Measurements from ENCODE around the gene KCNAB1. TPM values are rescaled to one million over a fixed set of nuclear protein-coding genes. Genes with fewer than 3 reads are reported as not detected.

Gene KCNAB1
- total RNA-seq, 1 donor from 2014 or later: 0.40 TPM

DNA sequence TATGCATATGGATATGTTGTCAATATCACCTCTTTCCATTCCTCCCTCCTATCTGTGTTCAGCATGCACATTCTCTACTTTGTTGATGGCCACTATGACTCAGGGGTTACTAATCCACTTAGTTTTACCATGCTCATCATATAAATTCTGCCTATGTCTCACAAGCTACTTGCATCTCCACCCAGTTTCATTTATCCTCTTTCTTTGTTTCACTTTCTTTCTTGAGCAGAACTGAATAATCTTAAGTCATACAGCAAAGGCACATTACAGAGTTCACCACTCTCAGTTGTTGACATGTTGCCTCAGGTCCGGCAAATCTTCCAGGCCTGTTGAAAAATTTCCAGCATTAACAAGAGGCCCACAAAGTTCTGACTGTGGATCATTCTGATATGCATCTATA is 363.0 kb downstream of the KCNAB1 start:
- peak; percentile 55 for DNase-seq (ENCODE audit: low read depth)

DNA sequence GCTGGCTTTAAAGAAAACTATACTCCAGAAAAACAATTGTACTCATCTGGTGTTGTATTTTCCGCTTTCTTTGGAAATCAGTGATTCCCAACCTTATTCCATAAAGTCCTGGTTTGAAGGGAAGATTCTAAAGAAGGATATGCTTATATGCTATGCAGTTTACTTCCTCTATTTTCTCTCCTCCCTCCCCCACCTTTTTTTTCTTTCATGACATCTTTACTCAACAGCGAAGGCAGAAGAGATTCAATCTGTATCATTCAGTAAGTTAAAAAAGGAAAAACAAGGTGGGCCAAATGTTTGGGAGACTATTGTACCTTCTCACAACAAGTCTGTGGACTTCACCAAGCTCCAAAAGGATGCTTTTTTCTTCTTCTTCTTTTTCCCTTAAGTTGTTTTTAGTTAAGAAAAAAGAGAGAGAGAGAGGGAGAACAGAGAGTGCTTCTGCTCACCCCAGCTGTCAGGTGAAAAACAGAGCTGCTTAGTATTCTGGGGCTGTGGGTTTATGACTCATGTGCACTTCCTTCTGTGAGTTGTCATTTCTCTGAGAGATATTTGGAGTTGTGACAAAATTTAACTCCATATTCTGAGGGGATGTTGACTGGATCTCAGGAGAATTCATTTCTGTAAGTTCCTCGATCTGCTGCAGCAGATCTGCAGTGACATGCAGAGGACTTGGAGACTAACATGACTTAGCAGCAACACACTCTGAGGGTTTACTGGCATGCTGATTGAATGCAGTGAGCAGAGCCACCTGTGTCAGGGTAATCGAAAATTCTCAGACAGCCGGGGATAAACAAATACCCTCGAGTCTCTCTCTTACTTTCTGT is 363.8 kb downstream of the KCNAB1 start:
- DNase-seq (ENCODE audit: low read depth): peak; percentile 83

GRCh38 chr3:156488767-156489166 is 368.4 kb downstream of the KCNAB1 start:
- DNase-seq (ENCODE audit: low read depth): no peak

DNA sequence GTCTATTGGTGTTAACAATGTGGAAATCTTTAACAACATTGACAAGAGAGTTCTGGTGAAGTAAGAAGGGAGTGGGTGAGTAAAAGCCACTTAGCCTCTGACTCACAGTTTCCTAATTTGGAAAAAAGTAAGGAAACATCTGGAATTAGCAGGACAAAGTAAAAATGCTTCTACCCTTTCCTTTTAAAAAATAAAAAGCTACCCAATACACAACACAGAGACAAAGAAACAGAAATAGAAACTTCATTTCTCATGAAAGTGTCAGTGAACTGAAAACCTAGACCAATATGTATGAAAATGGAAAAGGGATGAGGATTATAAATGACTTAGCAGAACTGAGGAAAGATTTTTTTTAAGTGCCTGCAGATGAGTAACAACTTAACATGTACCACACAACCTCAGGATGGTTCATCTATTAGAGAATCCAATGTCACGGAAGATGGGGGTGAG is 369.1 kb downstream of the KCNAB1 start:
- DNase-seq (ENCODE audit: low read depth): peak; percentile 46

- DNase-seq (ENCODE audit: low read depth): no peak
These were observed 370.8 kb downstream of the KCNAB1 start for GRCh38 chr3:156491192-156491591.

DNA sequence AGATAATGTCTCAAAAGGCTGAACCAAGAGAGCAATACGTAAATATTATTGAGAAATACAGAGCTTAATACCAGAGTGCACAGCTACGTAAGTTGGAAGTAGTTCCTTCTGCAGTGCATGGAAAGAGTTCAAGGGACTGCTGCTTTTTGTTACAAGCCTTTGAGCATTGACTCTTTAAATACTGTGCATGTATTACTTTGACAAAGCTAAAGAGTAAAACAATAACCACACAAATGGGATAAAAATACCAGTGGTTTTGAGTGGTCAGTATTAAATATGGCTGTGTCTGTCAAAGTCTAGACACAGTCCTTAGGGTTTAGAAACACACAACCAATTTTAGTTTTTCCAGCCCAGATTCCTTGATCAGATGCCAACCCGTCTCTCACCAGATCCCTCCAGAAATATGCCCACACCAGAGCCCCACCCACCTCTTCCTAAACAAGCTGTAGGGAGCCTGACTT is 372.5 kb downstream of the KCNAB1 start:
- DNase-seq (ENCODE audit: low read depth): peak; percentile 77

DNA sequence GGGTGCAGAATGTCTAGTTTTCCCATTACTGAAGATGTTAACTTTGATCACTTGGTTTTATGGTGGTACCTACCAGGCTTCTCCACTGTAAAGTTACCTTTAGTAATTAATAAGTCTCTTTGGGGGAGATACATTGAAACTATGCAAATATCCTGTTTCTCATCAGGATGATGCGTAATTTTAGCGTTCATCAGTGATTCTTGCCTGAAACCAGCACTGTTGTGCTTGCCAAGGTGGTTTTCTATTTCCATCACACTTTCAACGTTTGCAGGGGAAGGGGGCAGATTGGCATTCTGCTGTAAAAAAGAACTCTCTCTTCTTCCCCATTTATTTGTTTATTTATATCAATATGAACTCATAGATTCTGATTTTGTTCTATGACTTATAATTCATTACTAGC is 373.5 kb downstream of the KCNAB1 start:
- DNase-seq (ENCODE audit: low read depth): no peak

- no peak for DNase-seq (ENCODE audit: low read depth)
These were observed 375.4 kb downstream of the KCNAB1 start for GRCh38 chr3:156495816-156496215.

GRCh38 chr3:156497326-156497725 is 376.9 kb downstream of the KCNAB1 start:
- DNase-seq (ENCODE audit: low read depth): peak; percentile 68

DNA sequence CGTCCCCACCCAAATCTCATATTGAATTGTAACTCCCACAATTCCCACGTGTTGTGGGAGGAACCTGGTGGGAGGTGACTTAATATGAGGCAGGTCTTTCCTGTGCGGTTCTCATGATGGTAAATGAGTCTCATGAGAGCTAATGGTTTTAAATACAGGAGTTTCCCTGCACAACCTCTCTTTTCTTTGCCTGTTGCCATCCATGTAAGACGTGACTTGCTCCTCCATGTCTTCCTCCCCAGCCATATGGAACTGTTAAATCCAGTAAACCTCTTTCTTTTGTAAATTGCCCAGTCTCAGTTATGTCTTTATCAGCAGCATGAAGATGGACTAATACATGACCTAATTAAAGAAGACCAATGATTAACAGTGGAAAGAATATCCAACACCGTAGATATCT is 377.9 kb downstream of the KCNAB1 start:
- DNase-seq (ENCODE audit: low read depth): no peak

GRCh38 chr3:156507285-156507684 is 386.9 kb downstream of the KCNAB1 start:
- no peak for DNase-seq (ENCODE audit: low read depth)

- peak; percentile 74 for DNase-seq (ENCODE audit: low read depth)
These were observed 389.1 kb downstream of the KCNAB1 start for GRCh38 chr3:156509189-156510174.

DNA sequence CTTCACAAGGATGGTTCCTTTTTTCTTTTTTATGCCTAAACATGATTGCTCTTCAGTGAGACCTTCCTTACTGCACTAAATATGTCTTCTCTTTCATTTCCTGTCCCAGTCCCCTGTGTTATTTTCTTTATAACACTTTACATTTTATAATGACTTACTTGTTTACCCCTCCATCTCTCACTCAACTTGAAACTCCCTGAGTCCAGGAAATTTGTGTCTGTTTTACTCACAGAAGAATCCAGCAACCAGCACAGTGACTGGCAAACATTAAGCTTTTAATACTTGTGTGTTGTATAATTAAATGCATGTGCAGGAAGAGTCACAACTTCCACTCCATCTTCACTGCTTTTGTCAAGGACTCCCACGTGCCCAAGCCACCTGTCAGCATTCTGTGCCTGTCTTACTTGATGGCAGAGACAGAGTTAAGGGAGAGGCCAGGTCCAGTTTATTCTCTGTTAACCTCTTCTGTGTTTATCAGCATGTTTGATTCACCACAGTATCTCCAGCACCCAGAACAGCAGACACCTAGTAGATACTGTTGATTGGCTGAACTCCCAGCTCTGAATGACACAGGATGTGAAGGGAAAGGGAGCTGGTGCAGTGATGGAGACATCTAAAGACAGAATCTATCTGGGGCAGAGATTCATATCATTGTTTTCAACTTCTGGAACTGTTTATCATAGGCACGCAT is 391.8 kb downstream of the KCNAB1 start:
- DNase-seq (ENCODE audit: low read depth): no peak

DNA sequence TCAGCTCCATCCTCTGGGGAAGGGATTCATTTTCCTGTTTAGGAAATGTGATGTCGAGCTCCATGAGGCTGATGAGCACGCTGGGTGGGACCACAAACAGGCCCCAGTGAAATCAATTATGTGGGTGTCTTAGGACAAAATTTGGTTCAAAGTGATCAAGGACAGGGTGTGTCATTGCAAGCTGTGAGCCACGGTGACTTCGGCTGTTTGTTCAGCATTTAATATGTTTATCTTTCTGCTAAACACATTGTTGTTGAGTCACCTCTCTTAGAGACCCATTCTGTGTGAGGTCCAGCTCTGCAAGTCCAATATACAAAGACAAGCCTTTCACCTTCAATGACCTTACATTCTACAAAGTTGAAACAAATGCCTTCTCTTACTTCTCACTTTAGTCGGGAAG is 393.2 kb downstream of the KCNAB1 start:
- no peak for DNase-seq (ENCODE audit: low read depth)

GRCh38 chr3:156516284-156516683 is 395.9 kb downstream of the KCNAB1 start:
- no peak for DNase-seq (ENCODE audit: low read depth)

GRCh38 chr3:156516961-156517360 is 396.6 kb downstream of the KCNAB1 start:
- no peak for DNase-seq (ENCODE audit: low read depth)

DNA sequence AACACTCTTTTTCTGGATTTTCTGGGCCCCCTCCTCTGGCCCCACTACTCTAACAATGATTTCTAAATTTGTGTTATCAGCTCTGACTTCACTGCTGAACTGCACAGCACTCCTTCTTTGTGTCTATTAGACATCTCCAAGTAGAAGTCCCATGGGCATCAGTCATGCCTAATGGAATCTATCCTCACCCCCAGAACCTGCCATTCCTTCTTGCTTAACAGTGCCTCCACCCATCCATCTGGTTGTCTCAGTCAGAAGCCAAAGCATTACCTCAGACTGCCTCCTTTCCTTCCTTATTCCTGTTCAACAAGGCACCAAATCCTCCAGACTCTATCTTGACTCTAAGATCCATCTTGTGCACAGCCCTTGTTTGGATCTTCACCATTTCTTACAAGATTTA is 398.3 kb downstream of the KCNAB1 start:
- DNase-seq (ENCODE audit: low read depth): no peak

- DNase-seq (ENCODE audit: low read depth): no peak
These were observed 399.4 kb downstream of the KCNAB1 start for GRCh38 chr3:156519758-156520162.

DNA sequence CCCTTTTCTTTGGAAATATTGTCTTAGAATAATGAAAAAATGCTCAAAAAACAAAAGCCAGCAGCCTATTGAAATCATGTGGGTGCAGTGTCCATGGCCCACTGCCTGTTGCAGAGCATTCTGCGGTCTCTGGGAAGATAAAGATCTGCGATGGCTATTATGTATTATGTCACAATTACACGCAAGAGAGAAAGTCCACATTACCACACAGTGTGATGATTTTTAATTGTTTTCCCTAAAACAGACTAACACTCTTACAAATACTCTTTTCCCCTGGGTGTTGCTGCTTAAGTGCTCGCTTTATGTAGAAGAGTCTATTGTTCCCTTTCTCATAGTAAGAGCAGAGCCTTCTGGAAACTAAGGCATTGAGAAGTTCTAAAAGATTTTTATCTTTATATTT is 402.3 kb downstream of the KCNAB1 start:
- no peak for DNase-seq (ENCODE audit: low read depth)

DNA sequence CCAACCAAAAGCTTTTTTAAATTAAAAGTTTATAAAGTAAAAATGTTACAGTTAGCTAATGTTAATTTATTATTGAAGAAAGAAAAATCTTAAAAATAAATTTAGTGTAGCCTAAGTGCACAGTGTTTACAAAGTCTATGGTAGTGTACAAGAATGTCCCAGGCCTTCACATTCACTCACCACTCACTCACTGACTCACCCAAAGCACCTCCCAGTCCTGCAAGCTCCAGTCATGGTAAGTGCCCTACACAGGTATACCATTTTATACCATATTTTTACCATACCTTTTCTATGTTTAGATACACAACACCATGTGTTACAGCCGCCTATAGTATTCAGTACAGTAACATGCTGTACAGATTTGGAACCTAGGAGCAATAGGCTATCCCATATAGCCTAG is 405.4 kb downstream of the KCNAB1 start:
- no peak for DNase-seq (ENCODE audit: low read depth)

GRCh38 chr3:156527060-156527459 is 406.7 kb downstream of the KCNAB1 start:
- DNase-seq (ENCODE audit: low read depth): no peak

All from myocyte (in vitro differentiated cells).